NCI-H2081 treated with DMSO at 0.1 percent for 48 hours (cell line): ENCODE data around the gene TMA16.
"Not testable (repeated sequence)": the region's sequence is repeated elsewhere in the genome, so short reads cannot be mapped to it uniquely, and the experiment has no call there.

Experiments
- DNase-seq: peaks from one replicate; lab custom pipeline; 2025; lab: John Stamatoyannopoulos, UW

Gene TMA16

GRCh38 chr4:163494360-163495241 is at the start of gene TMA16:
Gene TMA16, plus strand, starts transcription at chr4:163494690. Its CDS starts 112 bp downstream, at chr4:163494802.
- DNase-seq: peak; percentile 69

GRCh38 chr4:163447023-163447422 is 47.5 kb upstream of the TMA16 start:
- DNase-seq: not testable (repeated sequence)

GRCh38 chr4:163447481-163447880 is 47.0 kb upstream of the TMA16 start:
- no peak for DNase-seq

GRCh38 chr4:163448540-163449203 is 45.8 kb upstream of the TMA16 start:
- DNase-seq: no peak

GRCh38 chr4:163462556-163462955 is 31.9 kb upstream of the TMA16 start:
- DNase-seq: no peak

GRCh38 chr4:163467082-163467770 is 27.3 kb upstream of the TMA16 start:
- no peak for DNase-seq

- DNase-seq: no peak
These were observed 24.1 kb upstream of the TMA16 start for GRCh38 chr4:163470391-163470790.

- no peak for DNase-seq
These were observed 21.4 kb upstream of the TMA16 start for GRCh38 chr4:163473130-163473529.

- DNase-seq: no peak
These were observed 20.9 kb upstream of the TMA16 start, which contains the start of gene TKTL2 for GRCh38 chr4:163473576-163473975. Gene TKTL2, minus strand, starts transcription at chr4:163473754. Its CDS starts 20 bp downstream, at chr4:163473734.

GRCh38 chr4:163474027-163474426 is 20.5 kb upstream of the TMA16 start:
- no peak for DNase-seq

- no peak for DNase-seq
These were observed 17.6 kb upstream of the TMA16 start for GRCh38 chr4:163476761-163477438.

- no peak for DNase-seq
These were observed 12.3 kb upstream of the TMA16 start for GRCh38 chr4:163482190-163482589.

GRCh38 chr4:163484906-163485305 is 9.6 kb upstream of the TMA16 start:
- DNase-seq: no peak

GRCh38 chr4:163485589-163485988 is 8.9 kb upstream of the TMA16 start:
- no peak for DNase-seq

GRCh38 chr4:163486321-163486720 is 8.2 kb upstream of the TMA16 start:
- no peak for DNase-seq

- DNase-seq: no peak
These were observed 4.6 kb upstream of the TMA16 start for GRCh38 chr4:163489929-163490328.

- no peak for DNase-seq
These were observed 1.5 kb upstream of the TMA16 start for GRCh38 chr4:163492951-163493504.

GRCh38 chr4:163493643-163494359 is 689 bp upstream of the TMA16 start:
- no peak for DNase-seq

- peak; percentile 1 for DNase-seq
These were observed 1.4 kb downstream of the TMA16 start for GRCh38 chr4:163495900-163496299.

GRCh38 chr4:163500586-163500985 is 6.1 kb downstream of the TMA16 start:
- DNase-seq: no peak

GRCh38 chr4:163505374-163505773 is 10.9 kb downstream of the TMA16 start:
- no peak for DNase-seq
